Activated T-cell treated with anti-CD3 and anti-CD28 coated beads, Interleukin-2, amount 50 U/mL, for 1 hour (primary cell): ENCODE results near the gene SLC7A4.

ENCODE experiments used
- DNase-seq: peaks from one replicate; pipeline ENCODE4 v3.0.0-alpha.2; 2020

Gene SLC7A4

DNA sequence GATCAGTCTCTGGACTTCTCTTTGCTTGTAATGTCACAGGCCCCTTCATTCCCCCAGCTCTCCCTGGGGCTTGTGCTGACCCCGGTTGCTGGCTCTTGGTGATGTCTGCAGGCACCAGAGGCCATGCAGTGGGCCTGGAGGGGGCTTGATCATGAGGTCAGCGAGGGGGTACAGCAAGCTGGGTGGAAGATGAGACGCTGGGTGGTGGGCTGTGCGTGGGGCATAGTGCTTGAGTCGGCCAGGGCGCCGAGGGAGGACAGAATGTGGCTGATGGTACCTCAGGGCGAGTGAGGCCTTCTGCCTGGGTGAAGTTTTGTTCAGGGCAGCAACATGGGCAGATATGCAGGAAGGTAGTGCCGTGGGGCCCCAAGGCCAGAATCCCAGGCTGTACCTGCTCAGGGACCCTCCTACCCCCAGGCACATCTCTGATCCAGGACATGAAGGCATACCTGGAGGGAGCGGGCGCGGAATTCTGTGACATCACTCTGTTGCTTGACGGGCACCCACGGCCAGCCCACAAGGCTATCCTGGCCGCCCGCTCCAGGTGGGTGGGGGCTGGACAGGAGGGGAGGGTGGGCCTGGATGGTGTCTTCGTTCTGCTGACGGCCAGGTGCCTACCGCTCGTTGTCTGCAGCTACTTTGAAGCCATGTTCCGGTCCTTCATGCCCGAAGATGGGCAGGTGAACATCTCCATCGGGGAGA, 36.9 kb downstream of the SLC7A4 start:
- no peak for DNase-seq

DNA sequence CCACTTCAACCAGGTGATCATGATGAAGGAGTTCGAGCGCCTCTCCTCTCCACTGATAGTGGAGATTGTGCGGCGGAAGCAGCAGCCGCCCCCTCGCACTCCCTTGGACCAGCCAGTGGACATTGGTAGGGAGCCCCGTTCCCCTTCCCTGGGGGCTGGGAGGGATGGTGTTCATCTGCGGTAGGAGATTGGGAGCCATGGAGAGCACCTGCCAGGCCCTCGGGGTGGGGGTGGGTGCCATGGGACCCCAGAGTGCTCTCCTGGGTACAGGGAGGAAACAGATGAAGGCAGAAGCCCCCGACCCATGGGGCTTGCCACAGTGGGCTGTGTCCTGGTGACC, 37.5 kb downstream of the SLC7A4 start:
- DNase-seq: no peak

DNA sequence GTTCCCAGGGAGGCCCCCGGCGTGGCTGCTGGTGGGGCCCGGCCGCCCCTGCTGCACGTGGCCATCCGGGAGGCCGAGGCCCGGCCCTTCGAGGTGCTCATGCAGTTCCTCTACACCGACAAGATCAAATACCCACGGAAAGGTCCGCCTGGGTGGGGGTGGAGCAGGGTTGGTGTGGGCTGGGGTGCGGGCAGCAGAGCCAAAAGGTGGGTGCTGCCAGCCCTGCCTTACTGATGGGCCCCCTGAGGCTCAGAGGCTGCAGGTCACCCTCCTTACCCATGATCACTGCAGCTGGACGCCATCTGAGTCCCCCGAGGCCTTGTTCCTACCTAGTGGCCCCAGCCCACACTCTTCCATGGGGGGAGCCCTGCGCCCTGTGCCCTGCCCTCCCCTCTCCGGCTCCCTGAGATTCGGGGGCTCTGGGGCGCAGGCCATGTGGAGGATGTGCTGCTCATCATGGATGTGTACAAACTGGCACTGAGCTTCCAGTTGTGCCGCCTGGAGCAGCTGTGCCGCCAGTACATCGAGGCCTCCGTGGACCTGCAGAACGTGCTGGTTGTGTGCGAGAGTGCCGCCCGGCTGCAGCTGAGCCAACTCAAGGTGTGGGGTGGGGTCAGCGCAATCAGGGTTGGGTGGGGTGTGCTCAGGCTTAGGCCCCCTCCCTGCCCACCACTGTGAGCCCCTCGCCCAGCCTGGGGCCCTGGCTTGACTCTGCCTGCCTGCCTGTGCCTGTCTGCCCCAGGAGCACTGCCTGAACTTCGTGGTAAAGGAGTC, 38.0 kb downstream of the SLC7A4 start:
- no peak for DNase-seq

DNA sequence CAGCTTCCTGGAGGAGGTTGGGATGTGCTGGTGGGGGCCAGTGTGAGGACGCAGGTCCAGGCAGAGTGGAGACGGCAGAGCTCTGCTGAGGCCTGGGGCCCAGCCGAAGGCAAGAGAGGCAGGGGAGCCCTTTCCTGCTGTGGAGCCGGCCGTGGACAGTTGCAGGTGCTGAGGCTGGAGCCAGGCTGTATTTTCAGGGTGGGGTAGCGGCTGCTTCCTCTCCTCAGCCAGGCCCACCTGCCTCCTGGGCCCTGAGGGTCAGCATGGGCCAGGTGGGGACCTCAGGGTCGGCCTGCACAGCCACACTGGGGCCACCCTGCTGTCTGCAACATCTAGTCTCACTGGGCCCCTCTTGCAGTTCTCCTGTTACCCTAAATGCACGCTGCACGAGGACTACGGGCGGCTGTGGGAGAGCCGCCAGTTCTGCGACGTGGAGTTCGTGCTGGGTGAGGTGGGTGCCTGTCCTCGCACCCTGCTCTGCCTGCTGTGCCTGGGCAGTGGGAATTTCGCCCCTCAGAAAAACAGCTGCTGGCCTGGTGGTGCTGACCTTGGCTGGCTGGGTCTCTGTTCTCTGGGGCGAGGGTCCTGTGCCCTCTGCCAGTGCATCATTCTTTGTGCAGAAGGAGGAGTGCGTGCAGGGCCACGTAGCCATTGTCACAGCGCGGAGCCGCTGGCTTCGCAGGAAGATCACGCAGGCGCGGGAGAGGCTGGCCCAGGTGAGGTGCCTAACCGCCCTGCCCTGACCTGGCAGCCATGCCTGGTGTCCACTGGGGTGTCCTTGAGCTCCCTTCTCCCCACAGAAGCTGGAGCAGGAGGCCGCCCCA, 38.8 kb downstream of the SLC7A4 start:
- DNase-seq: no peak

DNA sequence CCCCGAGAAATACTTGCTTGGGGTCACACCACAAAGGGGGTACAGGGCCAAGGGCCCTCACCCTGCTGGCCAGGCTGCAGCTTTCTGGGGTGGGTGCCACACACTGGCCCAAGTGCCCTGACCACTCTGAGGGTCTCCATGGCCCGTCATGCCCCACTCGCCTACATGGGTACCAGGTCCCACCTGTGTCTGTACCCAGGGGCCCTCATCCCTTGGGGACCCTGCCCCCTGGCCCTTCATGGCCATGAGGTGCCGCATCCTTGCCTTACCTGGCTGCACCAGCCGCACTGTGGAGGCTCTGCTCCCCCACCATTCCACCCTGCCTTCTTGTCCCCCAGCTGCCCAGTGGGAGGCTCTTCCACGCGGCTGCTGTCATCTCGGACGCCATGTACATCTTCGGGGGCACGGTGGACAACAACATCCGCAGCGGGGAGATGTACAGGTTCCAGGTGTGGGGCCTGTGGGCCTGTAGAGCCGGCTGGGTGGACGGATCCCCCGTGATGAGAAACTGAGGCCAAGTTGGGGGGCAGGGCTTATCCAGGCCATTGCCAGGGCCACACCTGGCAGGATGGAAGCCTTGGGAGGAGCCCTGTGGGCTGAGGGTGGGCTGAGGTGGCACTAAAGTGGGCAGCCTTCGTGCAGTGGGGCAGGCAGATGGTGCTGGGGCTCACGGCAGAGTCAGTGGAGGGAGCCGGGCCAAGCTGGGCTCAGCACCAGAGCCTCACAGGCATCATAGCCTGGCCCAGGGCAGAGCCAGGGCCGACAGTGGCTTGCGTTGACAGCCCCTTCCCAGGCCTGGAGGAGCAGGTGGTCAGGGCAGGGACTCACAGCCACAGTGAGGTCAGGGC, 39.7 kb downstream of the SLC7A4 start:
- DNase-seq: no peak

DNA sequence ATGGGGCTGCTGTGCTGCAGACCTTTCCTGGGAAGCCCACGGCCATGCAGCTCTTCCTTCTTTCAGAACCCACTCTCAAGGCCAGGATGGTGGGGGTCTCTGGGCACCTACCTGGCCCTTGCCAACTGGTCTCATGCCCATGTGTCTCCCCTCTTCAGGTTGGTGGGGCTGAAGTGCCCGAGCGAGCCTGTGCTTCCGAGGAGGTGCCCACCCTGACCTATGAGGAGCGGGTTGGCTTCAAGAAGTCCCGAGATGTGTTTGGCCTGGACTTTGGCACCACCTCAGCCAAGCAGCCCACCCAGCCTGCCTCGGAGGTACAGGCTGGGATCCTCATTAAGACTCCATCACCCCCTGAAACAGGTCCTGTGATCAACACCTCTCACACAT, 40.3 kb downstream of the SLC7A4 start:
- DNase-seq: no peak

DNA sequence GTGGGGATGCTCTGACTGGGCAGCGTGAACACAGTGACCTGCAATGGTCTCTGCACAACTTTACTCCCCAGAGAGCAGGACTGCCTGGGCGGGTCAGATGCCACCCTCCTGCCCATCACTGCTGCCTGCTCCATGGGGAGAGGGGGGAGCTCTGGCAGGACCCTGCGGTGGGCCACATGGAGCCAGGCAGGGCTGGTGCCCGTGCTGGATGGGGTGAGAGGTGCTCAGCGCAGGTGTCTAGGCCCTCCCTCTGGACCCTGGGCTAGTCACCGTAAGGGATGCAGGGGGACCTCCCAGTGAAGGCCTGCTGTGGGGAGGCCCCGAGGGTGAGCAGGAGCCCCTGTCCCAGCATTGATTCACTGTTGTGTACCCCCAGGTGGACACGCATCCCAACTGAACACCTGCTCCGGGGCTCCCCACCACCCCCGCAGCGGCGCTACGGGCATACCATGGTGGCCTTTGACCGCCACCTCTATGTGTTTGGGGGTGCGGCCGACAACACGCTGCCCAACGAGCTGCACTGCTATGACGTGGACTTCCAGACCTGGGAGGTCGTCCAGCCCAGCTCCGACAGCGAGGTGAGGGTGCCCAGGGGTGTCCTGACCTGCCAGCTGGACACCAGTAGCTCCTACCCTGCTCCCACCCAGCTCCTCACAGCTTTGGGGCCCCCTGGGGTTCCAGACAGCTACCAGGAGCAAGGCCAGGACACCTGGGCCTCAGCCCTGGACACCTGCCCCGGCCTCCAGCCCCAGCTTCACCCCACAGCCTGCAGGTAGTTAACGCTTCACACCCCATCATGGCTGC, 40.9 kb downstream of the SLC7A4 start:
- no peak for DNase-seq

DNA sequence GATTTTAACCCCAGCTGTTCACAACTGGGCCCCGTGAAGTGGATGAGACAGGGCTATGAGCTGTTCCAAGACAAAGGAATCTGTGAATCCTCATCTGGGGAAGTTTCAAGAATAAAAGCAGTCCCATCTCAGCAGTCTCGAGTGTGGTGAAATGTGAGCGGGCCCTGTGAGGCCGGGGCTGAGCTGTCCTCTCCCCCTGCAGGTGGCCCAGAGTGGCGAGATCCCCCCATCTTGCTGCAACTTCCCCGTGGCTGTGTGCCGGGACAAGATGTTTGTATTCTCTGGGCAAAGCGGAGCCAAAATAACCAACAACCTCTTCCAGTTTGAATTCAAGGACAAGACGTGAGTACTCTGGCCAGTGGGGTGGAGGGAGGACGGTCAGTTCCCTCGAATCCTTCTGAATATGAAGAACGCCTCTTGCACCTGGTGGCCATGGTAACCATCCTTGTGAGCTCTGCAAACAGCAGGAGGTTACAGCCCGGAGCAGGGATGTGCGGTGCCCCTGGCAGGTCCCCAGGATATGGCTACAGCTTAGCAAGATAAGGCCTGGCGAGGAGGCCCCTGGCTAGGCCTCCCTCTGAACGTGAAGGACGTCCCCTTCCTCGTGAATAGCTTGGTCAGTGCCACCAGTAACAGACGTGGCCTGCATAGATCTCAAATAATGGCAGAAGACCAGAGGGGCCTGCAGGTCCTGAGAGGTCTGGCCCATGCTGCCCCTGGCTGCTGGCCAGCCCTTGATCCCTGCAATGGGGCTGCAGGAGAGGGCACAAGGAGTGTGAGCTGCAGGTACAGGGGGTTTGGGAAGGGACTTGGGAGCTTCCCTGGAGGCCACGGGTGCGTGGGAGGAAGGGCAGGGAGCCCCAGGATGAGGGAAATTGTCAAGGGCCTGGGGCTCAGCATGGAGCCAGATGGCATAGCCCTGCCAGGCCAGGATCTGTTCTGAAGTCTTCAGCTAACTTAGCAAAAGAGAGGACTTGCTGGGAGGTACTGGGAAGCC, 41.9 kb downstream of the SLC7A4 start:
- no peak for DNase-seq

DNA sequence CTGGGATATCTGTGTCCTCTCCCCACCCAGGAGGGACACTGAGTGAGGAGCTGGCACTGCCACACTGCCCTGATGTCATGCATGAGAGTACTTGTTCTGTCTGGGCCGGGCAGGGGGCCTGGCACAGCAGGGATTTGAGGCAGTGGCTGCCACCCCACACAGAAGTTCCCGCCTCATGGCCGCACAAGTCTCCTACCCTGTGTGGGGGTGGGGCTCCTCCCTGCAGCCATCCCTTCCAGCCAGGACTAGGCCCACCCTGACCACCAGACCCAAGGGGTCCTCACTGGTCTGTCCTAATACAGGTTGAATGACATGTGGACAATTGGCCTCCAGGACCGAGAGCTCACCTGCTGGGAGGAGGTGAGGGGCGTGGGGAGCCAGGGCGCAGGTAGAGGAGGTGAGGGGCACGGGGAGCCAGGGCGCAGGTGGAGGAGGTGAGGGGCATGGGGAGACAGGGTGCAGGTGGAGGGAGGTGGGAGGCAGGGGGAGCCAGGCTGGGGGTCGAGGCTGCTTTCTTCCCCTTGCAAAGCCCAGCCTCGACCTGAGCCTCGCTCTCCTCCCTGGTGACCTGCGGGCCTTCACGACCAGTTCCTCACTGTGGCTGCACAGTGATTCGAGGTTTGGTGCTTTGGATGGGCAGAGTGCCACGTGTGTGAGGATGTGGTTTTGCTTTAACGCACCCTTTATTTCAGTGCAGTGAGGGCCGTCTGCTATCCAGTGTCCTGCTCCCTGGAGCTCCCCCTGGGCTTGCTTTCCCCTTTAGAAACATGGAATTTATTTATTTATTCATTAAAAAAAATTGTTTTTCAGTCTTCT, 42.8 kb downstream of the SLC7A4 start:
- no peak for DNase-seq

DNA sequence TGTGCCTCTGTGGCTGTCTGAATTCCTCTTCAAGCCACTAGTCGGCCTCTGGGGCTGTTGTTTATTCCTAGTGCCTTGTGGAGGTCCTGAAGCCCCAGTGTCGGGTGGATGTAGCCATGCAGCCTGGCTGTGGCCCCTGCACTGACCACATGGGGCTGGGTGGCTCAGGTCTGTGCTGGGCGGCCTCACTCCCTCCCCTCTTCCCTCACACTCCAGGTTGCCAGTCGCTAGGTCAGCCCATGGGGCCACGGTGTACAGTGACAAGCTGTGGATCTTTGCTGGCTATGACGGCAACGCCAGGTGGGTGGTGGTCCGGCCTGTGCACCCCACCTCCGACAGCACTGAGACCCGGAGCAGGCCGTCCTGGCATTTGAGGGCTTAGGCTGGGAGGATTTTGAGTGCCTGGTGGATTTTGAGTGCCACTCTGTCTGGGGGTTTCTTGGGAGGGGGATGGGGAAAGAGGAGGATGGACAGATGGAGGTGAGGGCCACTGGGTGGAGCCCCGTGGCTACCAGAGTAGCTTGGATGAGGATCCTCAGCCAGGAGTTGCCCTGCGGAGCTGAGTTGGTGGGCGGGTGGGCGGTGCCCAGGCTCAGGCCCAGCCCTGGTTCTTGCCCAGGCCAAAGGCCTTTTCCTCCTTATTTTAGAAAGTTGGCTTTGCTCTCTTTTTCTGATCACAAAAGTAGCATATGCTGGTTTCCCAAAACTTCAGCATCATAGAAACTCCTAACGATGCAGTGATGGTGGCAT, 43.6 kb downstream of the SLC7A4 start:
- no peak for DNase-seq

DNA sequence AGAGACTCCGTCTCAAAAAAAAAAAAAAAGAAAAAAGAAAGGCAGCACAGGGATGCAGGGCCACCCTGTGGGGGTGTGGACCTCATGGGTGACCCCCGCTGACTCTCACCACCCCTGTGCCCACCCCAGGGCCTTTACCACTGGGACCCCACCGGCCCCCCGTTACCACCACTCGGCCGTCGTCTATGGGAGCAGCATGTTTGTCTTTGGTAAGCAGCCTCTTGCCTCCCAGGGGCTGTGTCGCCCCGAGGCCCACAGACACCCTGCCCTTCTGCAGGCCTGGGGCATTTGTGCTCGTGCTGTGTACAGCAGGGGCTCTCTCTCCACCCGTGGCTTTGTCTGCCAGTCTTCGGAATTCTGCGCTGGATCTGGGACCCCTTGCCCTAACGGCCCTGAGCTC, 45.0 kb downstream of the SLC7A4 start:
- DNase-seq: no peak

DNA sequence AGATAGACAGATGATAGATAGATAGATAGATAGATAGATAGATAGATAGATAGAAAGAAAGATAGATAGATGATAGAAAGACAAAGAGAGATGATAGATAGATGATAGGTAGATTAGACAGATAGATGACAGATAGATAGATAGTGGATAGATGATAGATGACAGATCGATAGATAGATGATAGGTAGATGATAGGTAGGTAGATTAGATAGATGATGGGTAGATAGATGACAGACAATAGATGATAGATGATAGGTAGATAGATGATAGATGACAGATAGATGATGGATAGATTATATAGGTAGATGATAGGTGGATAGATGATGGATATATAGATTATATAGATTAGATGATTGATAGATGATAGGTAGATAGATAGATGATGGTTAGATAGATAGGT, 46.0 kb downstream of the SLC7A4 start:
- DNase-seq: no peak

DNA sequence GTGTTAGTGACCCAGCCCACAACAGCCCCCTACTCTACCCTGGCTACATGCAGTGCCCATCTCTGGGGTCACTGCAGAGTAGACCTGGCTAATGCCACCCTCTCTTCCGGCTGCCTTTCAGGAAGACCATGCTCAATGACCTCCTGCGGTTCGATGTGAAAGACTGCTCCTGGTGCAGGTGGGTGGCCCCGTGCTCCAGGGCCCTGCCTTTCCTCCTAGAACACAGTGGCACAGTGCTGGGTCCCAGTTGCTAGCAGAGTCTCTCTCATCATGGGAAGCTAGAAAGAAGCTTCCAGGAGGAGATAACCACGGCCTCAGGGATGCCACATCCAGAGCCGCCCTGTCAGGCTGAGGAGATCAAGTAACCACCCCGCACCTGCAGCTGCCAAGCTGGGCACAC, 46.6 kb downstream of the SLC7A4 start:
- no peak for DNase-seq

DNA sequence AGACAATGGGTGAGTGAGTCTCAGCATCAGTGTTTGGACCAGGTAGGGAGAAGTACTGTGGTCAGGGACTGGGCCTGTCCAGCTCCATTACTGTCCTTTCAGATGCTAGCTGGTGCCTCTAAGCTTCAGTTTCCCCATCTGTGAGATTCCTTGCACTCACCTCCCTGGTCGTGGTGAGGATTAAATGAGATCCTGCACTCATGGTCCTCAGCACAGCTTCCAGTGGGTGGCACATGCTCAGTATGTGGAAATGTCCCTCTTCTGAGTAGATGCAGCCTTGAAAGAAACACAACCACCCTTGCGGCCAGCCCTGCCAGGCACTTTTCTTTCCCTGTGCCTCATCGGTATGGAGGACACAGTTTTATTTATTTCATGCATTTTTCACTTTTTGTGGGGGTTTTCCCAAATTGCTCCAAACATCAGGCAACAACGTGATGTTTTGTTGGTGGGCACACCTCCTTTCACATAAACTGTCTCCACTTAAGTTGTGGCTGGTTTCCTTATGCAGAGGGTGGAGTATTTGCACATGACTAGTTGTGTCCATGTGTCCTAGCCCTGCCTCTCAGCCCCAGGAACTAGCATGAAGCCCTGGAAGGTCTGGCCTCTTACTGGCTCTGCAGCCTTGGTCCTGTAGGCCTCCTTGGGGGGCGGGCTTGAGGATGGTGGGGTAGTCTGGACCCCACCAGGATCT, 49.1 kb downstream of the SLC7A4 start:
- DNase-seq: no peak

DNA sequence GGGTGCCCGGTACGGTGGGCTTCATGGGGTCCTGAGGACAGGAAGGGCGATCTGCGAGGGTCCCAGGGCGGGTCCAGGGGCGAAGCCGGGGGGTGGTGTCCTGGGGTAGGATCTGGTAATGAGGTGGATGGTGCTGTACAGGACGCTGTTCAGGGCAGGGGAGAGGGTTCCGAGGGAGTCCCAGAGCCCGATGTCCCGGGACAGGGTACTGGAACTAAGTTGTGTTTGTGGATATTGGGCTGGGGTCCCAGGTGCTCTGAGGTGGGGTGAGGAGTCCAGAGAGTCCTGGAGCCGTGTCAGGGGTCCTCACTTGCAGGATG, 49.8 kb downstream of the SLC7A4 start:
- DNase-seq: no peak

DNA sequence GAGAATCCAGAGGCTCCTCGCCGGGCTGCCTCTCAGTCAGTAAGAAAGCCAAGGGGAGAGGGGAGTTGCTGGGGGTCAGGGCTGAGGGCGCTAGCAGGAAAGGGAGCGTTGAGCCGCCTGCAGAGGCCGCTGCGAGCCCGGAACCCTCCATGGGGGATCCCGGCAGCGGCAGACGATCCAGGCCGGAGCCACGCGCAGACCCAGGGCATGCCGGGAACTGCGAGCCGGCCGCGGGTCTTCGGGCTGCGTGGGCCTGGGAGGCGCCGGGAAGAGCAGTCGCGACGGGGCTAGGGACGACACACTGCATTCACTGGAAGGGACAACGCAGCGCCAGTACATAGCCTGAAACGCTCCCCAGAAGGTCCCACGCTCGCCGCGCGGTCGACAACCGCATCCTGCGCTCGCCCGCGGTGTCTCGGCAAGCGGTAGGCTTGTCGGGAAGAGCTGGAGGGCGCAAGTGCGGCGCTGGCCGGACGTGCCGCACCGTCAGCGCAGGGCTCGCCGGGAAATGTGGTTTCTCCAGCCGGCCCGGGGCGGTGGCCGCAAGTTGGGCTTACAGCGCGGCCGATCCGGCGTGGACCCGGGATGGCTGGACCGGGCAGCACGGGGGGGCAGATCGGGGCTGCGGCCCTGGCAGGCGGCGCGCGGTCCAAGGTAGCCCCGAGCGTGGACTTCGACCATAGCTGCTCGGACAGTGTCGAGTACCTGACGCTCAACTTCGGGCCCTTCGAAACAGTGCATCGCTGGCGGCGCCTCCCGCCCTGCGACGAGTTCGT, 50.4 kb downstream of the SLC7A4 start, which contains the start of gene LZTR1:
LZTR1 (plus strand) TSS at position 511 of the 776 bp plus-strand sequence; CDS start at position 586, 75 bp downstream.
- peak; percentile 70 for DNase-seq

DNA sequence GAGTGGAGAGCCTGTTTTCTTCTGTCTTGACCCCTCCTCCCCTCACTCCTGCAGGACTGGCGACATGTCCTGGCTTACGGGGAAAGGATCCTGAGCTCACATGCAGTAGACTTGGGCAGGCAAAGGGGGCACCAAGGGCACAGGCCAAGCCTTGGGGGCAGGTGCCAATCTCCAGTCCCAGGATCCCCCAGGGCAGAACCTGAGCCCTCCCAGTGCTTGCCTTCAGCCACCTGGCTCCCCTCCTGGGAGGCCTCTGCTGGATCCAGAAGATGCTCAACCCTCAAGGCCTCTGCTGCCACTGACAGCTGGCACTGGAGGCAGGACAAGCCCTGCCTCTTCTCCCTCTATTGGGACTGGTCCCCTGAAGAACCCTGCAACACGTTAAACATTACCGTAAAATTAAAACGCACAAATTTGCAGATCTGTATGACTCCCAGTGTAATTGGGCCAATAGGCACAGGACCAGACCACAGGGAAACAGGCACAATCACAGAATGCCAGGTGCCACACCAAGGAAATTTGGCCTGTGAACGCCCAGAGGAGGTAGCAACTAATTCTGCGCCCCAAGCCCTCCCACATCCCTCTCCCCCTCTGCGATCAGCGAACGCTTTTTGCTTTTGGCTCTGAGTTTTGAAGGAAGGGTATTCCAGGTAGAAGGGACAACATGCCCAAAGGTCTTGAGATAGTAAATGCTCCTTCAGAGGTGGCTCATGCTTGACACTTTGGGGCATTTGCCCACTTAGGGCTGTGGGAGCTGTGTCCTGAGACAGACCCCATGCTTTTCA, 51.2 kb downstream of the SLC7A4 start:
- DNase-seq: no peak
